CD1c-positive myeloid dendritic cell (primary cell): Measurements from ENCODE around the gene IQGAP2.
A peak's percentile ranks its signal among the peaks of the same experiment; 100 is the strongest.

Experiments
- DNase-seq: peaks from one replicate; pipeline ENCODE4 v3.0.0-alpha.2; 2016; ENCODE audit errors: extremely low spot score

The IQGAP2 gene

DNA sequence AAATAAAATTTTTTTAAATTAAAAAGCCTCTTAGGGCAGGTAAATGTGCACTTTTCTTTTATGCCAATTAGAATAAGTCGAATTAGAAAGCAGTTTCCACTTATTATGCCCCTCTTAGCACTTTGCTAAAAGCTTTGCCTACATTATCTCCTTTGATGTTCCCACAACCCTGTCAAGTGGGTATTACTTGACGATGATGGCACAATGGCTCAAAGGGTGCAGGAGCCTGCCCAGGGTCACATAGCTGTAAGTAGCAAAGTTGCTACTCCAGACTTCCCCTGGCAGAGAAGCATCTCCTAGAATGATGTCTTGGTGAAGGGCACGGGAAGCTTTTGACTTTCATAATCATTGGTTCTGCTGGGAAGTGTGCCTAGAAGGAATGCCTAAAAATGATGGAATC, 18.4 kb upstream of the IQGAP2 start:
- no peak for DNase-seq

DNA sequence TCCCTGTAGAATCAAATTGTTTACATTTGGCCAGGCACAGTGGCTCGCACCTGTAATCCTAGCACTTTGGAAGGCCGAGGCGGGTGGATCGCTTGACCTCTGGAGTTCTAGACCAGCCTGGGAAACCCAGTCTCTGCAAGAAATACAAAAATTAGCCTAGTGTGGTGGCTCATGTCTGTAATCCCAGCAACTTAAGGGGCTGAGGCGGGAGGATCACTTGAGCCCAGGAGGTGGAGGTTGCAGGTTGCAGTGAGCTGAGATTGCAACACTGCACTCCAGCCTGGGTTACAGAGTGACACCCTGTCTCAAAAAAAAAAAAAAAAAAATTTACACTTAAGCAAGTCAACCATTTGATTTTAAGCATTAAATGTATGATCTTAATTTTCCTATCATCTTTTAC, 17.5 kb upstream of the IQGAP2 start:
- no peak for DNase-seq

DNA sequence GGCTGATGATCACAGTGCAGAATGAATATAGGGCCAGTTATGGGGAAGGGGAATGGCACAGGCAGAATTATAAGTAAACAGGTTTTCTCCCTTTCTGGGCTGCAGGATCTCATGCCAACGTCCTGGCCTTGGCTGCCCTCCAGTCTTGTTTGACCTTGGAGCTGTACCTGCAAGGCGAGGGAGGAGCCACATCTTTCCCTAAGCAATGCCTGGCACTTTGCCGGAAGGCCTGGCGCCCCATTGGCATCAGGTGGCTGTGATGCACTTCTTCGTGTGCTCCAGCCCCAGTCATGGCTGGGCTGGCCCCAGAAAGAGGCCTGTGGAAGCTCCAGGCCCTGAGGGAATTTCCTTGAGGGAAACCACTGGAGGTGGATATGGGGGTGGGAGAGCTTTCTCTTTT, 16.7 kb upstream of the IQGAP2 start:
- DNase-seq = no peak

DNA sequence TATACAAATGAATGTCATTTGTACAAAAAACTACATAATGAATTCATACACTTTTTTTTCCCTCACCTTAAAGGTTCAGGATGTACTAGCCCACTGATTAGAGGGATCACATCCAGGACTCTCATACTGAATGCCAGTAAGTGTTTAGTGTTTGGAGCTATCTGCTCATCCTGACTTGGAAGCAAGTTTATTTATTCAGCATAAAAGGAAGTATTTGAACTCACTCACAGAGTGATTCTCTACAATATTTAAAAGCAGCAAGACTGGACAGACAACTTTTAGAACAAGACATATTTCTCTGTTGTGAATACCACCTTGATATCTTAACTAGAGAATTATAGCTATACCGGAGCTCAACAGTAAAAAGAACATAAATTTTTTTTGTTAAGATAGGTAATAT, 14.8 kb upstream of the IQGAP2 start:
- DNase-seq = no peak

DNA sequence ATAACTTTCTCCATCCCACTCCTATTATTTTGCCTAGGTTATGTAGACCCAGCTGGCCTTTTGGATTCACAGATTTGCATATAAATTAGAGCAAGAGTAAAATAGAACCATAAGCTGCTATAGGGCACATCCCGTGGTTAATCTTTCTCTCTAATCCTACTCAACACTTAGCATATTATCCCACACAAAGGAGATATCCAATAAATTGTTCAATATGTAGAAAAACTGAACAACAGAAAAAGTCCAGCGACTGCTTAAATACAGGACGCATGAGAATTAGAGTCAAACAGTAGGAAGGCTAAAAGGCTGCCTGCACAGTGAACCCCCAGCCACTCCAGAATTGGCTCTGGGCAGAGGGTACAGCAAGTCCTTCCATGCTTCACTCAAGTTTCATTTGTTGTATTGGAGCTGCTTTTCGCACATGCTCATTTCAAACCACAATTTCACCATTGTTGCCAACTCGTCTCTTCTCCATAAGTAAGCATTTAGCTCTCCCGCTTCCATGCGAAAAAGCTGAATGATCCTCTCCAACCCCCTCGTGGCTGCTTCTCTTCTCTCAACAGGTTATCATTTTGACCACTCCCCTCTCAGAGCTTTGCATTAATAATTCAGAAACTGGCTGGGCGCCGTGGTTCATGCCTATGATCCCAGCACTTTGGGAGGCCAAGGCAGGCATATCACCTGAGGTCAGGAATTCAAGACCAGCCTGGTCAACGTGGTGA, 14.1 kb upstream of the IQGAP2 start:
- DNase-seq = no peak

DNA sequence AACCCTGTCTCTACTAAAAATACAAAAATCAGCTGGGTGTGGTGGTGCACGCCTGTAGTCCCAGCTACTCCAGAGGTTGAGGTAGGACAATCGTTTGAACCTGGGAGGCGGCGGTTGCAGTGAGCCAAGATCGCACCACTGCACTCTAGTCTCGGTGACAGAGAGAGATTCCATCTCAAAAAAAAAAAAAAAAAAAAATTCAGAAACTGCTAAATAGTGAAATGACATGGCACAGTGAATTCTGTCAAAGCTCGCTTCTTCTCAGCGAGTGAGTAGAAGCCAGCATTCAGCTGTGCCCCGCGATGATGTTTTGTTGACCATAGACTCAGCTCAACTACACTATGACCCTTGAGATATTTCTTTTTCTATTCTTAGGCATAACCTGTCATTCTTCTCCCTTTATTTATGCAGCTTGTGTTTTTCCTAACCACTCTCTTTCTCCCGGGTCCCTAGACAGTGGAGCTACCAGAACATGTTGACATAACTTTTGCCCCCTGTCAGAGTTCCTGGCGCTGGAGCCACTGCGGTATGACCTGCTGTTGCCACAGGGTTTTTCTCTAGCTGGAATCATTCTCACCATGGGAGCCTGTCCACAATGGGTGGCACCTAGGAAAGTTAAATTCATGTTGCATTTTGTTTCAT, 13.5 kb upstream of the IQGAP2 start:
- DNase-seq = no peak

DNA sequence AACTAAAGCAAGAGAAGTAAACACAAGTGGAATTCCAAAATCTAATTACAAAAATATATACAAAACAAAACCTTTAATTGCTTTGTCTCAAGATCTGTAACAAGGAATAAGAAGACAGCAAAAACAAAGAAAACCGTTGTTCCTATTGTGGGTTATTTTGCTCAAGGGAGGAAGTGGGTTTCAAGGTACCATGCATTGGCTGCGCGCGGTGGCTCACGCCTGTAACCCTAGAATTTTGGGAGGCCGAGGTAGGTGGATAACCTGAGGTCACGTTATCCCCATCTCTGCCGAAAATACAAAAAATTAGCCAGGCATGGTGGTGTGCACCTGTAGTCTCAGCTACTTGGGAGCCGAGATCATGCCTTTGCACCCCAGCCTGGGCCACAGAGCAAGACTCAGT, 12.1 kb upstream of the IQGAP2 start:
- DNase-seq = peak; percentile 27

DNA sequence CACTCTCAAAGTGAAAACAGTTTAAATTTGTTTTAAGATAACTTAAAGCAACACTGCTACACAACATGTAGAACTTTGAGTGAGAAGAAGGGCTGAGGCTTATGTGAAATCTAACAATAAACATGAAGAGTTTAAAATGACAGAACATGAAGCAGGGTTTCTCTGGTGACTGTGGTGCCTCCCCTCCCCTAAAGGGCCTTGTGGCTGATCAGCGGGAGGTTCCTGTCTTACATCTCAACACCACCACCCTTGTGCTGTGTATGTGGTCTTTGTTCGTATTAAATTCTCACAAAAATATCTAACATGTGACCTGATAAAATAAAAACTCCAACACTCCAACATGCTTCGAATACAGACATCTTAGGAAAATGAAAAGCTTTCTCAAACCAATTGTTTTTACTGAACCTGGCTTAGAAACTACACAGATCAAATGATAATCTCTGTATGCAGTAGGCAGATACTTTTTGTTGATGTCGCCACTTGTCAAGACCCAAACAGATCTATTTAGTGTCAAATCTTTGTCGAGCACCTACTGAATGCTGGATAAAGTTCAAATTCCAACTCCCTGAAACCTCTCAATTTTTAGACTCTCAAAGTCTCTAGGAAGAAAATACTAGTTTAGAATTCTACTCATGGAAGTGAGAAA, 9.9 kb upstream of the IQGAP2 start:
- DNase-seq = no peak

DNA sequence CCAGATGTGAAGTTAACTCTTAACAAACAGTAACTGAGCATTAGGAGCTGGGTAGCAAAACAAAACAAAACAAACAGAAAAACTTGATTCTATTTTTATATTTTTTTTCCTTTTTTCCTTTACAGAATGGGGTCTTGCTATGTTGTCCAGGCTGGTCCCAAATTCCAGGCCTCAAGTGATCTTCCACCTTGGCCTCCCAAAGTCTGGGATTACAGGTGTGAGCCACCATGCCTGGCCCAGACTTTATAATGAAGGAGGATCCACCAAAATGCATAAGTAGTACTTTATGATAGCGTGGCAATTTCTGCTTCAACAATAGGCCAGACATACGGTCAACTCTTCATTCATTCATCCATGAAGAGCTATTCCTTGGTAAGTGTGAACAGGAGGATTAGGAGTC, 5.9 kb upstream of the IQGAP2 start:
- DNase-seq = no peak

DNA sequence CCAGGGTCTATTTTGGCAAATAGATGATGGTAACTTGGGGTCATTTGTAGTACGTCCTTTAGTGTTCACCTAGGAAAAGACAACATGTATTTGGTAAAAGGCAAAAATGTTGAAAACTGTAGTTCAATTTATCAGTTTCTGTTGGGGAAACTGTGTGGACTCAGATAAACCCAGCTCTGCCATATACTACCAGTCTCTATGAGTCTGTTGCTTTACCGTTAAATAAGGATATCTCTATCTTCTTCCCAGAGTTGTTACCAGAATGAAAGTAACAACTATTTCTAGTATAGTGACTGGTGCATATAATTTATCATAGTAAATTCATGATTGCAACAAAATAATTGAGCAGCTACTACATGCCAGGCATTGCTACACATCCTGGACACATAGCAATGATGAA, 3.8 kb upstream of the IQGAP2 start:
- DNase-seq = no peak

DNA sequence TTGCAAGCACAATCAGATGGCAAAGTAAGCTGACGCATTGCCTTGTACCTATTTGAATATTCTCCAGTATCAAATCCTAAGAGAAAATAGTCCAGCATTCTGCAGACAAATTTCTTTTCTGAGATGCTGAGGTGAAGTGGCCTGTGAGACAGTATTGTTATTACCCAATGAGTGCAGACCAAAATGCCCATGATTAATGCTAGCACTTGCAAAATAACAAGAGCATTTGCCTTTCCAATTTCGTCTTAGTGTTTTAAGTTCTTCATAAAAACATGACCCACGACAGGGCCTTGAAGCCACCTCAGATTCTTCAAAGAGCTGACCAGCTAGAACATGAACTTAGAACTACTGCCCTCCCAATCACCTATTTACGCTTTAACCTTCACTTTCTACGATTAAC, 2.6 kb upstream of the IQGAP2 start:
- DNase-seq = no peak

DNA sequence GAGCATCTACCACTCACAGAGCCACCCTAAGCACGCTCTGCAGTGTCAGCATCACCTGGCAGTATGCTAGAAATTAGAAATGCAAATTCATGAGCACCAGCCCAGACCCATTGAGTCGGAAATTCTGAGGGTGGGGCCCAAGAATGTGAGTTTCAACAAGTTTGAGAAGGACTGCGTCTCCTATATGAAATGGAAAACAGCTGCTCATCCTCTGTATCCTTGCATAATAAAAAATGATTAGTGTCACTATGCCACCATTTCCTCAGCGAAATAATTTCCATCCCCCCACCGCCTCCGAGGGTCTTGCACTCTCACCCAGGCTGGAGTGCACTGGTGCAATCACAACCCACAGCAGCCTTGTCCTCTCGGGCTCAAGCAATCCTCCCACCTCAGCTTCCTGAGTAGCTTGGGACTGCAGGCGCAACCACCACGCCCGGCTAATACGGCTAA, 1.3 kb upstream of the IQGAP2 start:
- peak; percentile 68 for DNase-seq

DNA sequence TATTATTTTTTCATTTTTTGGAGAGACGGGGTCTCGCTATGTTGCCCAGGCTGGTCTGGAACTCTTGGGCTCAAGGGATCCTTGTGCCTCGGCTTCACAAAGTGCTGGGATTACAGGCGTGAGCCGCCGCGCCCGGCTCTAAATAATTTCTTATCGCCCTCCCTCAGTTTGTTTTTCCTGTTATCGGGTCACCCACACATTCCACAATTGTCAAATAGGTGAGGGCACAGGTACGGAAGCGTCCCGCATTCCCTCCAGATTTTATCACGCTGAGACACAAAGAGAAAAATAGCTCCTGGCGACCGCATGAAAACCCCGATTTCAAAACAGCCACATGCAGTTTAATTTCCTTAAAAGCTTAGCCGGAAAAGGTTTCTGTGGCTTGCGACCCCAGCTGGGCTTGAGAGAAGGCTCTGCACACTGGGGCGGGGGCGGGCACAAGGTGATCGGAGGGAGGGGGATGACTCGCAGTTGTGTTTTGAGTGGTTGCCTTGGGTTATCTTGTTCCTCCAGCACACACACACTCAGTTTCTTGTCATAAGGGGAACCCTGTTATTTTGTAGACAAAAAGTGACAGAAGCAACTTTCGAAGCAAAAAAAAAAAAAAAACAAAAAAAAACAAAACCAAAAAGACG, 717 bp upstream of the IQGAP2 start:
- DNase-seq = peak; percentile 95

DNA sequence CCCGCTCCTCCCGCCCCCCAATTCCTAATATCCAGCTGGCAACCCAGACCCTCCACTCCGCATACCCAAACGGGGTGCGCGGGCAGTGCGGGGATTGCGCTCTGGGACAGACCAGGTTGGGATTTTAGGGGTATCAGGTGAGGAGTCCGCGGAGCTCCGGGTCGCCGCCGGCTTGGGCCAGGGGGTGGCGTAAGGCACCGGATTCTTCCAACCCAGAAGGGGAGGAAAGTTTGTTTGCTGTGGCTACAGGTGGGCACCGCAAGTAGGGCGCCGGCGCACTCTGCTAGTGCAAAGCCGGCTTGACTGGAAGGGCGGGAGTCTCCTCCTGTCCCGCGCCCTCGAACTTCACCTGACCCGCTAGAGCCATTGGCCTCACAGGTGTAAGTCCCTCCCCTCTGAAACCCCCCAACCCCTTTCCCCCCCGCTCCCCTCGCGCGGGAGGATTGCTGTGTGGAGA, 709 bp downstream of the IQGAP2 start:
- peak; percentile 53 for DNase-seq

DNA sequence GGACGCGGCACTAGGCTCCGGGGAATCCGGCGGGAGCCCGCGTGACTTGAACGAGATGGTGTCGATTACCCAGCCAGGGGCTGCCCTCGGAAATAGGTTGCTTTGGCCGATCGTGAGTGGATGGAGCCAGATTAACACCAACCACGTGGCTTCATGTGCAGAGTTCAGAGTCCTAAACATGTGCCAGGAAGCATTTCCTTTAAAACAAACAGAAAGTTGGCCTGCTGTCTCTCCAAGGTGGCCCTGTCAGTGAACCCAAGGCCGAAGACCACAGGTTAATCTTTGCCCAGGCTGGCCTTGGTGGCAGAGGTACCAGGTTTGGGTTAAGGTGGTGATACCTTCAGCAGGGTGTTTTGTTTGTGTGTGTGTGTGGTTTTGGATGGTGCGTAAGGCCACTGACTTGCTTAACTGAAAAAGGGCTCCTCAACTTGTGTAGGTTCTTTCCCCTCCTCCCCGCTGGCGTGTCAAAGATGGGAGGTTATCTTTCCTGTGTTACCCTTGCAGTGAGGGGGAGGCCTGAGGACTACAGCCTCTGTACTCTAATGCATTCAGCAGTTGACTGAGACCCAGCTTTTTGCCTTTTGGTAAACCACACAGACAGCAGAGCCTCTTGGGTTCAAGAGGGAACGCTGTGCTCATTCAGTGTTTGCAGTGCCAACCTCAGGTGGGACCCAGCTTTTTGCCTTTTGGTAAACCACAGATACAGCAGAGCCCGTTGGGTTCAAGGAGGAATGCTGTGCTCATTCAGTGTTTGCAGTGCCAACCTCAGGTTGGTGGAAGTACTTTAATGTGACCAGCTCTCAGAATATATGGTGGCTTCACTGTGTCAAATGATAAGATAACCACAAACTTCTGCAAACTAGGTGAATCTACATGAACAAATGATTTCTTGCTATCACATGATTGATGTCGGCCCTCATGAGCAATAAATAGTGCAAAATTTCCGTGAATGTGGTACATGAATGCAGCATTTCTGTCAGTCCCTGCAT, 1.4 kb downstream of the IQGAP2 start:
- peak; percentile 53 for DNase-seq

DNA sequence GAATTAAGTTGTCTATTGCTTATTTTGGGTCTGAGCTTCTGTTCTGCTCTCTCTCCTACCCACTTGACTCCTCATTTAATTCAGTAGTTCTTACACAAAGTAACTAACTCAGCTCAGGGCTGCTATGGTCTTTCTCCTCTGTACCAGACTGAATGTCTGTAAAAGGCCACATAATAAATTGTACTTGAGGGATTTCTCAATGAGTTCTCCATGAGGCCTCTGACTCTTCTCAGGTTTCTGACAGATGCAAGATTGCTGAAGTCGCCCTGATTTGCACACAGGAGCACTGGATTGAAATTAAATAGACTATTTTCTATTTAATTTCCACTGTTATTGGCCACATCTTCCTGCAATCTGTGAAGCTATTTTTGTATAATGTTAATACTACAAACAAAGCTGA, 2.9 kb downstream of the IQGAP2 start:
- peak; percentile 28 for DNase-seq

DNA sequence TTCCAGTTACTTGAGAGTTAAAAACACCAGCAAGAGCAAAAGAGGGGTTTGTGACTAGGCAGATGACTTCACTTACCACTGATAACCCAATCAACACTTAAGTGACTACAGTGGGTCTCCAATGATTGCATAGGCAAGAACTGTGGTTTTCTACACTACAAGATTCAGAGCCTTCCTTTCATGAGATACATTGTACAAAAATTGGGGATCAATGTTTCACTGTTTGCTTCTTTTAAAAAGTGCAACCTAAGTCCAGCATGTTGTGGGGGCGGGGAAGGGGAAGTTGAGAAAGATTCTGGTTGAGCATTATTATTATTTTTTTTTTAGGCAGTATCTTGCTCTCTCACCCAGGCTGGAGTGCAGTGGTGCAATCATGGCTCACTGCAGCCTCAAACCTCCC, 3.6 kb downstream of the IQGAP2 start:
- peak; percentile 65 for DNase-seq

DNA sequence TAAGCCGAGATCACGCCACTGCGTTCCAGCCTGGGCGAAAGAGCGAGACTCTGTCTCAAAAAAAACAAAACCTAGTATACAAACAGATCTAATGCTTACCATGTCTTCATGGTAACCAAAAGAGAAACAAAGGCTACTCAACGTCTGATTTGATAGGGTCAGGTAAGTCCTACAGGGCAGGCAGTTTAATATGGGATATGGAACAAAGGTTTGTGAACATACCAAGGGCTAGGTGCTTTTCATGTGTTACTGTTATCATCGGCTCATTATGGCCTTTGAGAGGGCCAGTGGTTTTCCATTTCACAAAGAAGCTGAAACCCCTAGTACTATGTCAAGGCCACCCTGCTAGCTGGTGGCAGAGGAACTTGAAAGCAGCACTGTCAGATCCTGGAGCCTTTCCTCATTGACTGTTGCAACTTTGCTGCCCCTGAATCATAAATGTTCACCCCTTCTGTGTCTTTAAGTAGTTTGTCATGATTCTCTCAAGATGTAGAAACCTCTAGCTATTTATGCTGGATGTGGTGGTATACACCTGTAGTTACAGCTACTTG, 5.1 kb downstream of the IQGAP2 start:
- DNase-seq = peak; percentile 37

DNA sequence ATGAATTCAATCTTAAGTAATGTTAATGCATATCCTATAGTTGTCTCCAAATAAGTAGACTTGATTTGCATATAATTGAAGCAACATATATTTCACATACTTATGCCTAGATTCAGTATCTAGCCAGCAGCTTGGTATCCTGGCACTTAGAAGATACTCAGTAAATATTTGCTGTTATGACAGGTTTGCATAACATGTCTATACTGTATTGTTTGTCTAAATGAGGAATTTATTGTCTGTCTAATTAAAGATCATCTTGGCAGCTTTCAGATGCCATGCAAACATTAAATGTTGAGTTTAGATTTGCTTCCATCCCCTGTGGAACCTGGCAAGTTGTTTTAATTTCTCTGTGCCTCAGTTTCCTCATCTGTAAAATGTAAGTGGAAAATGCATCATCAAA, 9.4 kb downstream of the IQGAP2 start:
- no peak for DNase-seq

DNA sequence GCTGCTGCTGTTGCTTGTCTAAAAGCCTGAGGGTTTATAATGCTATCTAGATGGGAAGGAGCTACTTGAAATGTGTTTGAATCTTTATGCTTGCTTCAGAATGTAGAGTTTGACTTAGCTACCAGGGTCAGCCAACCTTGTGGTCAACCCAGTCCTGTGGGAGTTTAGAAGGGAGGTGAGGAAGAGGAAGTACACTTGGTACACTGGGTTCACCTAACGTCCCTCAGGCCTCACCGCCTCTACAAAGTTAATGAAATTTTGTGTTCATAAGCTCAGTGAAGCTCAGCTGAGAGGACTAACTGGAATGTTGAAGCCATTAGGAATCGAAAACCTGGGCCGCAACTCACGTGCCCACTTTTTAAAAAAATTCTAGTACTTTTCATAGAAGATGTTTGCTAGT, 10.7 kb downstream of the IQGAP2 start:
- DNase-seq = peak; percentile 27

DNA sequence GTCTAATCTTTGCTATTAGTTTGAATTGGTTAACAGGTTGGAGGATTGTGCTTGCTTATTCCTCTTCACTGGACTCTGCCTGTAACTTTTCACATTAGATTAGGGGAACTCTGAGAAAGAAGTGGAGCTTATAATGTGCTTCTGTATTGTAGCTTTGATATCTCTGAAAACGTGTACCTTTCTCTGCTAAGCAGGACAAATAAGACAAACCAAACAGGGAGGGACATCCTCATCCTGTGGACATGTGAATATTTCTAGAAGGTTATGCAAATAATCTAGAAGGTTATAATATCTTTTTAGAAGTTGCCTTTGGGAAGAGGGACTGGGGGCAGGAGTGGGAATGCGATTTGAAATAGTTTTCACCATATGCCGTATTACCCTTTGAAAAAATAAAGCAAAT, 11.7 kb downstream of the IQGAP2 start:
- no peak for DNase-seq
